Stomach (tissue), 9 donors: ENCODE data around the gene ZNF121. TPM values are rescaled to one million over a fixed set of nuclear protein-coding genes. Genes with fewer than 3 reads are reported as not detected.

Experiments
- DNase-seq, 2 donors: peaks; one replicate each; pipeline versions ENCODE4 v3.0.0 to v3.0.0-alpha.2; 2013 to 2019
- H3K27ac ChIP-seq, 5 donors: fragments of 200-600 bp in 4 of 5; sonication (generic) in 4 of 5; one replicate each; pipeline ENCODE4 v1.5.1; 2013 to 2019; ENCODE audit warnings: mild to moderate bottlenecking in 1 of 5, moderate library complexity in 1 of 5
- H3K27me3 ChIP-seq, 3 donors: fragments of 200-600 bp; sonication (generic); one replicate each; pipeline ENCODE4 v1.5.1; 2017 to 2019; ENCODE audit warnings: mixed run types in 1 of 3
- H3K36me3 ChIP-seq, 4 donors: fragments of 200-600 bp; sonication (generic); 1 replicate in 3 of 4; 2 replicates in 1 of 4; pipeline ENCODE4 v1.5.1; 2016 to 2019
- H3K4me1 ChIP-seq, 4 donors: fragments of 200-600 bp; sonication (generic); one replicate each; pipeline ENCODE4 v1.5.1; 2016 to 2019
- H3K4me3 ChIP-seq, 4 donors: fragments of 200-600 bp; sonication (generic) in 3 of 4; one replicate each; pipeline ENCODE4 v1.5.1; 2016 to 2019; ENCODE audit warnings: mild to moderate bottlenecking in 1 of 4
- H3K9me3 ChIP-seq, 4 donors: fragments of 200-600 bp; sonication (generic); one replicate each; pipeline ENCODE4 v1.5.1; 2016 to 2019
- EP300 ChIP-seq: sonication (generic); formaldehyde crosslinking; IDR thresholded peaks from one replicate; pipeline ENCODE4 v1.6.1; 2017; ENCODE audit warnings: antibody characterized with exemption
- POLR2A ChIP-seq, 4 donors: fragments of 450-650 bp; IDR thresholded peaks; one replicate each; pipeline ENCODE4 v1.6.1; 2016; ENCODE audit warnings: antibody characterized with exemption in 4 of 4, control low read depth in 2 of 4, mild to moderate bottlenecking in 1 of 4, moderate library complexity in 1 of 4
- POLR2AphosphoS5 ChIP-seq, 3 donors: sonication (generic); formaldehyde crosslinking; IDR thresholded peaks; one replicate each; pipeline ENCODE4 v1.6.1; 2016; ENCODE audit warnings: antibody characterized with exemption in 3 of 3
- WGBS, 5 donors: extraction: QIAGEN DNeasy Blood & Tissue Kit in 3 of 5; methylation state at CpG; one replicate each; pipeline versions ENCODE4 v1.1.5 to v1.1.7; 2013 to 2018; 5-methylcytosine and 5-hydroxymethylcytosine counted together
- intact Hi-C: fragments of 100-400 bp; cut with DNase I; formaldehyde crosslinking; loops from one replicate; pipeline ENCODE4 v1.15.1; 2023; ENCODE audit warnings: low total_unique reads
- polyA plus RNA-seq, 3 donors: library from polyadenylated mRNA; stranded (reverse); fragments of 200-250 nt; gene quantifications; one replicate each; pipeline ENCODE4 v1.2.3, GENCODE V29; 2013
- total RNA-seq, 5 donors: library from RNA; depleted of rRNA; stranded (reverse); fragments of >200 nt; gene quantifications; one replicate each; pipeline versions ENCODE4 v1.1.0 to v1.2.3, GENCODE V29; 2014 to 2016
- TF ChIP-seq, protein P1 (sequence below), 7 experiments: fragments of 450-650 bp in 4 of 7; fragments of 200-600 bp in 3 of 7; sonication (generic) in 3 of 7; IDR thresholded peaks; one replicate each; pipeline ENCODE4 v1.5.1; 2016 to 2019; ENCODE audit warnings: antibody characterized with exemption in 7 of 7, control low read depth in 2 of 7, mild to moderate bottlenecking in 1 of 7
- donor health status: healthy with polysubstance abuse.
- donor health status: Bipolar disorder and iron deficiency.
- donor health status: healthy.

The ZNF121 gene
- total and polyA plus RNA-seq, 8 donors = 1.8 to 72.4 (median 12.5) TPM

DNA sequence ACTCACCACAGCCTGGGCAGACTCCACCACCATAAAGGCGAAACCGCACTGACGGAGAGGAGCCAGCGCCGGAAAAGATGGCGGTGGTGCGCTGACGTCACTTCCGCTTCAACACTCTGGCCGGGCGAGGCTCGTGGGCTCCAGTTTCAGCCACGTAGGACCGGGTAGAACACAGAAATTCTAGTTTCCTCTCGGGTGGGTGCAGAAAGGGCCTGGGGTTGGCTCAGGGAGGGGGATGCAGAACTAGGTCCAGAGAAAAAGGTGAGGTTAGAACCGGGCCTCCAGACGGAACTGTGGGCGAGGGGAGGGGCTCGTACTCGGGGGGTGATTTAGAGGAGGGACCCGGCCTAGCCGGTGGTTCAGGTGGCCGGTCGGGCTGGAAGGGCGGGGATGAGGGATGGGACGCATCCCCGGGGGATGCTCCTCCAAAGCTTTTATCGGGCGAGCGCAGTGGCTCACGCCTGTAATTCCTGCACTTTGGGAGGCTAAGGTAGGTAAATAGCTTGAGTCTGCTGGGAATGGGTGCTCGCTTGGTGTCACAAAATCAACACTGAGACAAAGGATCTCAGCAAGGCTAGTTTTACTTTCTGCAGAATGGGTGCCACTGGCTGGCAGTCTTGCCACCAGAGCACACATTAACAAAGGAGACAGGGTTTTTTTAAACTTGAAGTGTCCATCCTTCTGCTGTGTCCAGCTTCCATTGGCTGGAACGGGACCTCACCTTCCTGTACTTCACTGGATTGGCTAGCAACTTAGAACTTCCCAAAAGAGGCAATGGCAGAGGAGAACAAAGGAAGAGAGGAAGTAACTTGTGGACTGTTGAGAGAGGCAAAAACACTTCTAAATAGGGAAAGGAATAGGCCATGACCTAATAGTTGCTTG lies 37.1 kb upstream of the ZNF121 start, which contains the start of gene ZNF561:
Gene ZNF561 (minus strand): TSS at position 77 of the 882 bp plus-strand sequence. CDS start 1,776 bp downstream, outside the sequence.
- DNase-seq = peak; percentile 84 to 96
- H3K36me3 ChIP-seq = peaks cover 26 to 32% (median 31%) of the 10 kb centered on the region in 4 donors
- 0 to 1% (median 1%) methylated on average over 27 to 33 of the region's 33 CpGs for whole genome bisulfite sequencing, 5 donors
- intact Hi-C loops = no loop called here
- peak within 1 kb of the TSS; percentile 68 to 76 (median 73) for H3K4me3 ChIP-seq
- peaks cover 12 to 41% (median 21%) of the 10 kb centered on the region in 4 donors for H3K4me1 ChIP-seq
- no peaks in the 10 kb centered on the region for H3K27me3 ChIP-seq
- H3K27ac ChIP-seq = peak within 1 kb of the TSS; percentile 90 to 94 (median 90)
- TF ChIP-seq POLR2A (IDR thresholded peaks at IDR 0.05) (no peak), POLR2AphosphoS5 (IDR thresholded peaks at IDR 0.05) (peak in 2 of 3 donors; percentile 44 to 63)
- TF ChIP-seq, protein P1, sequence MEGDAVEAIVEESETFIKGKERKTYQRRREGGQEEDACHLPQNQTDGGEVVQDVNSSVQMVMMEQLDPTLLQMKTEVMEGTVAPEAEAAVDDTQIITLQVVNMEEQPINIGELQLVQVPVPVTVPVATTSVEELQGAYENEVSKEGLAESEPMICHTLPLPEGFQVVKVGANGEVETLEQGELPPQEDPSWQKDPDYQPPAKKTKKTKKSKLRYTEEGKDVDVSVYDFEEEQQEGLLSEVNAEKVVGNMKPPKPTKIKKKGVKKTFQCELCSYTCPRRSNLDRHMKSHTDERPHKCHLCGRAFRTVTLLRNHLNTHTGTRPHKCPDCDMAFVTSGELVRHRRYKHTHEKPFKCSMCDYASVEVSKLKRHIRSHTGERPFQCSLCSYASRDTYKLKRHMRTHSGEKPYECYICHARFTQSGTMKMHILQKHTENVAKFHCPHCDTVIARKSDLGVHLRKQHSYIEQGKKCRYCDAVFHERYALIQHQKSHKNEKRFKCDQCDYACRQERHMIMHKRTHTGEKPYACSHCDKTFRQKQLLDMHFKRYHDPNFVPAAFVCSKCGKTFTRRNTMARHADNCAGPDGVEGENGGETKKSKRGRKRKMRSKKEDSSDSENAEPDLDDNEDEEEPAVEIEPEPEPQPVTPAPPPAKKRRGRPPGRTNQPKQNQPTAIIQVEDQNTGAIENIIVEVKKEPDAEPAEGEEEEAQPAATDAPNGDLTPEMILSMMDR (IDR thresholded peaks at IDR 0.05) = peak in 1 of 7 experiments; percentile 8
- no peaks in the 10 kb centered on the region for H3K9me3 ChIP-seq

DNA sequence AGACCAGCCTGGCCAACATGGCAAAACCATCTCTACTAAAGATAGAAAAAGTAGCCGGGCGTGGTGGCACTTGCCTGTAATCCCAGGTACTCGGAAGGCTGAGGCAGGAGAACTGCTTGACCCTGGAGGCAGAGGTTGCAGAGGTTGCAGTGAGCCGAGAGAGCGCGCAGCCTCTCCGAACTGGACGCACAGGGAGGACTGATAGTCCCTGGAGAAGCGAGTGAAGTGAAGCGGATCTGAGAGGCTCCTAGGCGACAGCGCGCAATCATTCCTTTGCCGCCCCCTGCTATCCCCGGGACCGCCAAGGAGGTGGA lies 36.5 kb upstream of the ZNF121 start:
- Histone ChIP-seq H3K4me1 (peaks cover 12 to 36% (median 21%) of the 10 kb centered on the region in 4 donors), H3K4me3 (peak overlapping the region; percentile 68 to 76 (median 73)), H3K9me3 (no peaks in the 10 kb centered on the region), H3K36me3 (peaks cover 32 to 38% (median 37%) of the 10 kb centered on the region in 4 donors), H3K27me3 (no peaks in the 10 kb centered on the region), H3K27ac (peak overlapping the region; percentile 90 to 94 (median 90))
- no peak for DNase-seq
- intact Hi-C loops = no loop called here
- 0 to 1% (median 0%) methylated on average over 8 to 16 of the region's 16 CpGs for WGBS, 5 donors
- TF ChIP-seq EP300 (no peak), POLR2A (IDR thresholded peaks at IDR 0.05) (no peak), POLR2AphosphoS5 (IDR thresholded peaks at IDR 0.05) (no peak)
- TF ChIP-seq, protein P1 (IDR thresholded peaks at IDR 0.05) = no peak

DNA sequence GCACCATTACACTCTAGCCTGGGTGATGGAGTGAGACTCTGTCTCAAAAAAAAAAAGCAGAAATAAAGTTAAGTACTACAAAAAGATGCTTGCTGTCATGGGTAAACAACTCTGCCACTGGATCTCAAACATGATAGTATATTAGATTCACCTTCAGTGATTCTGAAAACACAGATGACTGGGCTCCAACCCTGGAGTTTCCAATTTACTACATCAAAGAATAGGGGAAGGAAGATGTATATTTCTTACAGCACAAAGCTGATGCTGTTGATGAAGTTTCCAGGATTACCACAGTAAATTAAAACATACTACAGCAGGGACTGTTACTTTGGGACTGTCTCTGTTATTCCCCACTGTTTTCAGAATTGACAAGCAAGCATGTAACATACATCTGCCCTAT lies 31.5 kb upstream of the ZNF121 start:
- H3K27ac ChIP-seq = no peak overlapping the region
- H3K9me3 ChIP-seq = peaks cover 24 to 47% (median 36%) of the 10 kb centered on the region in 4 donors
- peaks cover 81 to 88% (median 87%) of the 10 kb centered on the region in 4 donors for H3K36me3 ChIP-seq
- TF ChIP-seq POLR2AphosphoS5 (IDR thresholded peaks at IDR 0.05) (no peak), EP300 (no peak), POLR2A (IDR thresholded peaks at IDR 0.05) (no peak)
- TF ChIP-seq, protein P1 (IDR thresholded peaks at IDR 0.05) = no peak
- DNase-seq = no peak
- intact Hi-C loops = no loop called here
- H3K4me3 ChIP-seq = no peak overlapping the region
- no peaks in the 10 kb centered on the region for H3K27me3 ChIP-seq
- H3K4me1 ChIP-seq = peaks cover 9 to 16% (median 11%) of the 10 kb centered on the region in 4 donors

DNA sequence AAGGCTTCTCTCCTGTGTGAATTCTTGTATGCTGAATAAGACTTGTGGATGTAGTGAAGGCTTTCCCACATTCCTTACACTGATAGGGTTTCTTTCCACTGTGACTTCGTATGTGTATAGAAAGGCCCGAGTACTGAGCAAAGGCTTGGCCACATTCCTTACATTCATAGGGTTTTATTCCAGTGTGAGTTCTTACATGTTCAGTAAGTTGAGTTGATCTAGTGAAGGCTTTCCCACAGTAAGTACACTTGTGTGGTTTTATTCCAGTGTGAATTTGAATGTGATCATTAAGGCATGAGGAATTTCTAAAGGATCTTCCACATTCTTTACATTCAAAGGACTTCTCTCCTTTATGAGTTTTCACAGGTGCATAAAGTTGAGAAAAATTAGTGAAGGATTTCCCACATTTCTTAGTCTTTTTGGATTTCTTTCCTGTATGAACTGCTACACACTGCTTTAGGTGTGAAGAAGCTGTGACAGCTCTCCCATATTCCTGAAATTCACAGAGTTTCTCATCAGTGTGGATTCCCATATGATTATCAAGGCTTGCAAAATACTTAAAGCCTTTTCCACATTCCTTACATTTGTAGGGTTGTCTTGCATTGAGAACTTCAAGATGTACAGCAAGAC lies 26.3 kb upstream of the ZNF121 start:
- H3K36me3 ChIP-seq = peaks cover 59 to 89% (median 79%) of the 10 kb centered on the region in 4 donors
- no peak for DNase-seq
- H3K4me3 ChIP-seq = no peak overlapping the region
- WGBS, 5 donors = 92 to 98% (median 97%) methylated on average over 2 of the region's 2 CpGs
- peaks cover 45 to 99% (median 85%) of the 10 kb centered on the region in 4 donors for H3K9me3 ChIP-seq
- H3K27ac ChIP-seq = no peak overlapping the region
- H3K4me1 ChIP-seq = no peaks in the 10 kb centered on the region
- H3K27me3 ChIP-seq = no peaks in the 10 kb centered on the region
- intact Hi-C loops = no loop called here
- TF ChIP-seq, protein P1 (IDR thresholded peaks at IDR 0.05) = no peak
- TF ChIP-seq EP300 (no peak), POLR2A (IDR thresholded peaks at IDR 0.05) (no peak), POLR2AphosphoS5 (IDR thresholded peaks at IDR 0.05) (no peak)
